ENCODE measurements around the gene ARAP3. TPM values are rescaled to one million over a fixed set of nuclear protein-coding genes. Genes with fewer than 3 reads are reported as not detected.

The ARAP3 gene
- total and polyA plus RNA-seq, 9 of the 15 experiments (the other 6 are each of a cell fraction or from before 2014, with no cell fraction given): 0.83 to 25.7 (median 6.4) TPM

DNA sequence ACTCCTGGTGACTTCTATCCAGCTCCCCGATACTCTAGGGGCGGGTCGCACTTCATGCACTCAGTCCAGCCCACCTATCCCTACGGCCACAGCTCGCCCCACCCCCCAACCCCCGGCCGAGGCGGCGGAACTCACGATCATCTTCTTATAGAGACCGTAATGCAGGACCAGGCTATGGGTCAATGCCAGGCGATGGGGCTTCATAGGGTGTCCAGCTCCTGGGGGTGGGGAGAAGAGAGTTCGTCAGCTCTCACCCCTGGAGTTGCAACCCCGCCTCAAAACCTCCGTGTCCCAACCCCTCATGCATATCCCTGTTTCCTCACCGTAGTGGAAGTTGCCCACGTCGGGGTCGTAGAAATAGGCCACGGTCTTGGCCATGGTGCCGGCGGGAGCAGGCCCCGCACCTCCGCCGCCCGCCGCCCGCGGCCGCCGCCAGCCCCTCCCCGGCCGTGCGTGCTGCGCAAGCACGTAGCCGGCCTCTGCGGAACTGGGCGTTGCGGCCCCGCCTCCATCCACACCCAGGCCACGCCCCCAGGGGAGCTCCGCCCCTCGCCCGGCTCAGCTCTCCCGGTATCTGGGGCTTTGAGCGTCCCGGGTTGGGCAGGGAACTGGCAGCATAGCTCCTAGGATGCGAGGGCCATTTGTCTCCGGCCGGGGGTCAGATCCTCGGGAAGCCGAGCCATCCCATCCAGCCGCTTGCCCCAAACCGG, 45.5 kb downstream of the ARAP3 start, which contains the start of the genes HDAC3 and RELL2 (continued):
- TF ChIP-seq PHB2 (IDR thresholded peaks at IDR 0.05; ENCODE audit: low read depth): no peak
- 0 out of 2 replicates have a peak, but pooled peaks have one; percentile 2 for TF ChIP-seq JUND (IDR thresholded peaks at IDR 0.05; ENCODE audit: borderline replicate concordance, low read depth, low read length)
- peak; percentile 28; the same call in 1 of the 3 replicates for TF ChIP-seq JUND (tag; IDR thresholded peaks at IDR 0.05; ENCODE audit: borderline replicate concordance, low read depth, low read length)
- TF ChIP-seq BRF1 (IDR thresholded peaks at IDR 0.05; ENCODE audit: borderline replicate concordance, extremely low read depth, insufficient read length): no peak
- TF ChIP-seq SNRNP70 (optimal IDR thresholded peaks at IDR 0.05; ENCODE audit: low read depth, low read length): no peak
- TF ChIP-seq, protein P1, sequence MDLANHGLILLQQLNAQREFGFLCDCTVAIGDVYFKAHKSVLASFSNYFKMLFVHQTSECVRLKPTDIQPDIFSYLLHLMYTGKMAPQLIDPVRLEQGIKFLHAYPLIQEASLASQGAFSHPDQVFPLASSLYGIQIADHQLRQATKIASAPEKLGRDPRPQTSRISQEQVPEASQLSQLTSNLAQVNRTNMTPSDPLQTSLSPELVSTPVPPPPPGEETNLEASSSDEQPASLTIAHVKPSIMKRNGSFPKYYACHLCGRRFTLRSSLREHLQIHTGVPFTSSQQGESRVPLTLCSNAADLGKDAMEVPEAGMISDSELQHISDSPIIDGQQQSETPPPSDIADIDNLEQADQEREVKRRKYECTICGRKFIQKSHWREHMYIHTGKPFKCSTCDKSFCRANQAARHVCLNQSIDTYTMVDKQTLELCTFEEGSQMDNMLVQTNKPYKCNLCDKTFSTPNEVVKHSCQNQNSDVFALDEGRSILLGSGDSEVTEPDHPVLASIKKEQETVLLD (IDR thresholded peaks at IDR 0.05): no peak
- TF ChIP-seq BHLHE40 (IDR thresholded peaks at IDR 0.05; ENCODE audit: low read length): no peak
- TF ChIP-seq MYC (IDR thresholded peaks at IDR 0.05; ENCODE audit: low read depth, low read length): peak; percentile 33
- TF ChIP-seq MYC (CRISPR knock-in tag; IDR thresholded peaks at IDR 0.05; ENCODE audit: borderline replicate concordance, low read depth): no peak
- peak; percentile 78 for TF ChIP-seq POLR2G (IDR thresholded peaks at IDR 0.05; ENCODE audit: low read depth, low read length)
- TF ChIP-seq ZNF347 (CRISPR knock-in tag; IDR thresholded peaks at IDR 0.05; ENCODE audit: low read depth): no peak
- TF ChIP-seq ZNF695 (CRISPR knock-in tag; IDR thresholded peaks at IDR 0.05): no peak
- TF ChIP-seq POLR3G (IDR thresholded peaks at IDR 0.05; ENCODE audit: extremely low read depth, insufficient read length, insufficient replicate concordance): no peak
- TF ChIP-seq MXI1 (IDR thresholded peaks at IDR 0.05; ENCODE audit: low read depth, low read length): no peak
- TF ChIP-seq FOS (IDR thresholded peaks at IDR 0.05; ENCODE audit: extremely low read depth, insufficient read length): no peak
- TF ChIP-seq, protein P2, sequence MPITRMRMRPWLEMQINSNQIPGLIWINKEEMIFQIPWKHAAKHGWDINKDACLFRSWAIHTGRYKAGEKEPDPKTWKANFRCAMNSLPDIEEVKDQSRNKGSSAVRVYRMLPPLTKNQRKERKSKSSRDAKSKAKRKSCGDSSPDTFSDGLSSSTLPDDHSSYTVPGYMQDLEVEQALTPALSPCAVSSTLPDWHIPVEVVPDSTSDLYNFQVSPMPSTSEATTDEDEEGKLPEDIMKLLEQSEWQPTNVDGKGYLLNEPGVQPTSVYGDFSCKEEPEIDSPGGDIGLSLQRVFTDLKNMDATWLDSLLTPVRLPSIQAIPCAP (CRISPR knock-in tag; IDR thresholded peaks at IDR 0.05; ENCODE audit: borderline replicate concordance): no peak
- peak; percentile 20; the same call in 1 of the 2 replicates for TF ChIP-seq CTBP1 (IDR thresholded peaks at IDR 0.05; ENCODE audit: borderline replicate concordance)
- TF ChIP-seq YY1 (IDR thresholded peaks at IDR 0.05; ENCODE audit: borderline replicate concordance in 1 of 3, control insufficient read depth in 1 of 3, extremely low read depth in 1 of 3, insufficient read depth in 3 of 3, insufficient read length in 1 of 3, insufficient replicate concordance in 2 of 3, low read depth in 1 of 3, low read length in 2 of 3): peak in 2 of 3 experiments; percentile 11 to 41
- no peak for TF ChIP-seq ATF1 (CRISPR knock-in tag; IDR thresholded peaks at IDR 0.05)
- peak; percentile 87 for TF ChIP-seq ATF1 (tag; IDR thresholded peaks at IDR 0.05)

All from K562 (cell line).